ENCODE measurements around the gene SENP7.

DNA sequence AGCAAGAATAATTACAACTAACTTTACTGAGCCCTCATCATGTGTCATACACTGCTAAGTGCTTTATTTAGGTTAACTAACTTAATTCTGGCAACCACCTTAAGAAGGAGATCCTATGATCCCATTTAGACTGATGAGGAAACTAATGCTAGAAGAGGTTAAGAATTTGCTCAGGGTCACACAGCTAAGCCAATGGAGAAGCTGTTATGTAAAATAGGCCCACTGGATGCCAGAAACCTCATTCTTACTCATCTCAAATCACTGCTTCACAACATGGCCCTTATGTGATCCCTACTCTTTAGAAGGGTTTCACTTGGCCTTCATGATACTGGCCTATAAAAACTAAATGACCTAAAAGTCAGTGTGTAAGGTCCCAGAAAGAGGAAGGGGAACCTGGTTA, 233.8 kb downstream of the SENP7 start:
- TF ChIP-seq, protein P1, sequence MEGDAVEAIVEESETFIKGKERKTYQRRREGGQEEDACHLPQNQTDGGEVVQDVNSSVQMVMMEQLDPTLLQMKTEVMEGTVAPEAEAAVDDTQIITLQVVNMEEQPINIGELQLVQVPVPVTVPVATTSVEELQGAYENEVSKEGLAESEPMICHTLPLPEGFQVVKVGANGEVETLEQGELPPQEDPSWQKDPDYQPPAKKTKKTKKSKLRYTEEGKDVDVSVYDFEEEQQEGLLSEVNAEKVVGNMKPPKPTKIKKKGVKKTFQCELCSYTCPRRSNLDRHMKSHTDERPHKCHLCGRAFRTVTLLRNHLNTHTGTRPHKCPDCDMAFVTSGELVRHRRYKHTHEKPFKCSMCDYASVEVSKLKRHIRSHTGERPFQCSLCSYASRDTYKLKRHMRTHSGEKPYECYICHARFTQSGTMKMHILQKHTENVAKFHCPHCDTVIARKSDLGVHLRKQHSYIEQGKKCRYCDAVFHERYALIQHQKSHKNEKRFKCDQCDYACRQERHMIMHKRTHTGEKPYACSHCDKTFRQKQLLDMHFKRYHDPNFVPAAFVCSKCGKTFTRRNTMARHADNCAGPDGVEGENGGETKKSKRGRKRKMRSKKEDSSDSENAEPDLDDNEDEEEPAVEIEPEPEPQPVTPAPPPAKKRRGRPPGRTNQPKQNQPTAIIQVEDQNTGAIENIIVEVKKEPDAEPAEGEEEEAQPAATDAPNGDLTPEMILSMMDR (IDR thresholded peaks at IDR 0.05; ENCODE audit: low read length) = no peak
- no peak for TF ChIP-seq EZH2 (IDR thresholded peaks at IDR 0.05; ENCODE audit: borderline replicate concordance, low read length)
